OCI-LY1 (cell line): ENCODE data around the gene NPB.

Experiments
- H2AFZ ChIP-seq: fragments of 200-600 bp; sonication (generic), shearing (Covaris generic); 2 replicates; pipeline ENCODE4 v1.6.0; 2014; ENCODE audit warnings: antibody characterized with exemption, mild to moderate bottlenecking, low read length
- H3F3A ChIP-seq: fragments of 200-600 bp; sonication (generic), shearing (Covaris generic); 2 replicates; pipeline ENCODE4 v1.6.0; 2014; ENCODE audit warnings: mild to moderate bottlenecking, antibody characterized with exemption, low read length, moderate library complexity; ENCODE audit not compliant: insufficient read depth
- H3K27ac ChIP-seq: fragments of 200-600 bp; sonication (generic); 2 replicates; pipeline ENCODE4 v1.5.1; 2014; ENCODE audit warnings: low read length, mixed run types, mild to moderate bottlenecking, low read depth; ENCODE audit not compliant: poor library complexity, severe bottlenecking
- H3K27me3 ChIP-seq: fragments of 200-600 bp; sonication (generic); 2 replicates; pipeline ENCODE4 v1.6.0; 2014; ENCODE audit warnings: antibody characterized with exemption, mild to moderate bottlenecking, low read length, moderate library complexity; ENCODE audit not compliant: insufficient read depth
- H3K36me3 ChIP-seq: fragments of 200-600 bp; sonication (generic); 2 replicates; pipeline ENCODE4 v1.6.1; 2014; ENCODE audit warnings: mild to moderate bottlenecking, antibody characterized with exemption, low read length, moderate library complexity, mixed read lengths; ENCODE audit not compliant: insufficient read depth
- H3K4me1 ChIP-seq: fragments of 200-600 bp; sonication (generic); 2 replicates; pipeline ENCODE4 v1.5.1; 2014; ENCODE audit warnings: mild to moderate bottlenecking, low read length, moderate library complexity; ENCODE audit not compliant: insufficient read depth, severe bottlenecking
- H3K4me2 ChIP-seq: fragments of 200-600 bp; sonication (generic), shearing (Covaris generic); 2 replicates; pipeline ENCODE4 v1.6.1; 2014; ENCODE audit warnings: low read length
- H3K4me3 ChIP-seq: fragments of 200-600 bp; sonication (generic); 2 replicates; pipeline ENCODE4 v1.5.1; 2014; ENCODE audit warnings: low read length, low read depth, mild to moderate bottlenecking, mixed read lengths; ENCODE audit not compliant: poor library complexity, severe bottlenecking
- H3K79me2 ChIP-seq: fragments of 200-600 bp; shearing (Covaris generic); 2 replicates; pipeline ENCODE4 v1.6.1; 2016; ENCODE audit warnings: mixed run types, low read length, mixed read lengths; ENCODE audit not compliant: insufficient read depth
- H3K9ac ChIP-seq: fragments of 200-600 bp; sonication (generic), shearing (Covaris generic); 2 replicates; pipeline ENCODE4 v1.6.1; 2014; ENCODE audit warnings: mild to moderate bottlenecking, low read length, mixed read lengths
- H3K9me2 ChIP-seq: fragments of 200-600 bp; sonication (generic), shearing (Covaris generic); 2 replicates; pipeline ENCODE4 v1.6.1; 2014; ENCODE audit warnings: low read depth, mild to moderate bottlenecking, low read length, mixed read lengths
- H3K9me3 ChIP-seq: fragments of 200-600 bp; shearing (Covaris generic); 2 replicates; pipeline ENCODE4 v1.6.1; 2014; ENCODE audit warnings: low read length, mixed read lengths
- H4K20me1 ChIP-seq: fragments of 200-600 bp; sonication (generic), shearing (Covaris generic); 2 replicates; pipeline ENCODE4 v1.6.0; 2016; ENCODE audit warnings: mild to moderate bottlenecking, low read length; ENCODE audit not compliant: insufficient read depth
- EZH2 ChIP-seq: fragments of 200-600 bp; sonication (generic), shearing (Covaris generic); IDR thresholded peaks from 2 replicates; pipeline ENCODE4 v1.8.0; 2017; ENCODE audit warnings: borderline replicate concordance, mixed run types, mild to moderate bottlenecking, antibody characterized with exemption, low read length, moderate library complexity, mixed read lengths
- TF ChIP-seq, protein P1 (sequence below): fragments of 200-600 bp; sonication (generic), shearing (Covaris generic); IDR thresholded peaks from 2 replicates; pipeline ENCODE4 v1.5.1; 2017; ENCODE audit warnings: mild to moderate bottlenecking, antibody characterized with exemption, low read length, moderate library complexity, mixed read lengths

The NPB gene

DNA sequence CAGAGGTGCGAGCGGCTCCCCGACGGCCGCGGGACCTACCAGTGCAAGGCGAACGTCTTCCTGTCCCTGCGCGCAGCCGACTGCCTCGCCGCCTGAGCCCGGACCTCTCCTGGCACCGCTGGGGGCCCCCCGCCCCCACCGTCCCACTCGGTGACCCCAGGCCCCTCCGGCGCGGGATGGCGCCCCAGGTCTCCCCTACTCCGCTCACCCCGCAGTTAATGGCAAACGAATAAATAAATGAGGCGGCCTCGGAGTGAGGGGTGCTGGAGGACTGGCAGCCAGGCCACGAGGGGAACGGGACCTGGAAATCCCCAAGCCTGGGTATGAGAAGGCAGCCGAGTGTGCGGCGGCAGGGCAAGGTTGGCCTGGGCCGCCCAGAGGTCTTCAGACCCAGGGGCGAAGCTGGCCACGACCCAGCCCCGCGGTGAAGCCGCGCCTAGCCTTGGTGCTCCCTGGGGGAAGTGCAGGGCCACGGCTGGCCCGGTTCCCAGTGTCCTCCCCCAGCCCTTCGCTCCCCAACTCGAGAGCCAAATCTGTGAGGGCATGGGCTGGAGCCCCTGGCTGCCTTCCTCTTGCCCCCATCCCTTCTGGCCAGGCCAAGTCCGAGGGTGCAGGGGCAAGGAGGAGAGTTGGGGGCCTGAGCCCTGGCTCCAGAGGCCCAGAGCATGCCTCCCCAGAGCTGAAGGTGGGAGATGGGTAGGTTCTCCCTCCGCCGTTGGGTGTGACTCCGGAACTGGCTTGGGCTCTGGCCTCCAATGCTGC lies 796 bp downstream of the NPB start:
- H3K9me2 ChIP-seq: no peaks in the 10 kb centered on the region
- H3K27ac ChIP-seq: no peak overlapping the region
- peaks cover 4% of the 10 kb centered on the region; the same call in 1 of the 2 replicates for H3K27me3 ChIP-seq
- H3K4me2 ChIP-seq: peak overlapping the region; percentile 42; the same call in 1 of the 2 replicates
- no peaks in the 10 kb centered on the region for H3F3A ChIP-seq
- no peaks in the 10 kb centered on the region for H3K9me3 ChIP-seq
- H4K20me1 ChIP-seq: no peaks in the 10 kb centered on the region
- no peak overlapping the region for H2AFZ ChIP-seq
- H3K79me2 ChIP-seq: no peaks in the 10 kb centered on the region
- peaks cover 74% of the 10 kb centered on the region for H3K36me3 ChIP-seq
- no peak overlapping the region for H3K4me3 ChIP-seq
- peaks cover 9% of the 10 kb centered on the region for H3K4me1 ChIP-seq
- no peak overlapping the region for H3K9ac ChIP-seq
- no peak for TF ChIP-seq EZH2
- TF ChIP-seq, protein P1, sequence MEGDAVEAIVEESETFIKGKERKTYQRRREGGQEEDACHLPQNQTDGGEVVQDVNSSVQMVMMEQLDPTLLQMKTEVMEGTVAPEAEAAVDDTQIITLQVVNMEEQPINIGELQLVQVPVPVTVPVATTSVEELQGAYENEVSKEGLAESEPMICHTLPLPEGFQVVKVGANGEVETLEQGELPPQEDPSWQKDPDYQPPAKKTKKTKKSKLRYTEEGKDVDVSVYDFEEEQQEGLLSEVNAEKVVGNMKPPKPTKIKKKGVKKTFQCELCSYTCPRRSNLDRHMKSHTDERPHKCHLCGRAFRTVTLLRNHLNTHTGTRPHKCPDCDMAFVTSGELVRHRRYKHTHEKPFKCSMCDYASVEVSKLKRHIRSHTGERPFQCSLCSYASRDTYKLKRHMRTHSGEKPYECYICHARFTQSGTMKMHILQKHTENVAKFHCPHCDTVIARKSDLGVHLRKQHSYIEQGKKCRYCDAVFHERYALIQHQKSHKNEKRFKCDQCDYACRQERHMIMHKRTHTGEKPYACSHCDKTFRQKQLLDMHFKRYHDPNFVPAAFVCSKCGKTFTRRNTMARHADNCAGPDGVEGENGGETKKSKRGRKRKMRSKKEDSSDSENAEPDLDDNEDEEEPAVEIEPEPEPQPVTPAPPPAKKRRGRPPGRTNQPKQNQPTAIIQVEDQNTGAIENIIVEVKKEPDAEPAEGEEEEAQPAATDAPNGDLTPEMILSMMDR: no peak

DNA sequence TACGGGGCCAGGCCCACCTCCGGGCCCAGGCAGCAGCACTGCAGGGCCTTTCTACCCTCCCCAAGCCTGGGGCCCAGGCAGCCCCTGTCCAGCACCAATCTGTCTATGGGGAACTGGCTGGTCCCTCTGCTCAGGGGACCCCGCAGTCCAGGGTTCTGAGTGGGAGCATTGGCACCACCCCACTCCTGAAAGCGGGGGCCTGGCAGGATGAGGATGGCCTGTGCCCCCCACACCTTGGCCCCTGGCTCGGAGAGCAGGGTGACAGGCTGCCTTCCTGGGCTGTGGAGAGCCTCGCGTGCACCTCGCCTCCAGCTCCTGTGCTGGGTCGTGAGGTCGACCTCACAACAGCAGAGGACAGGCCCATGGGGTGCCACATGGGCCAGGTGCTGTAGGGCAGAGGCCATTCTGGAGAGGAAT lies 1.4 kb downstream of the NPB start:
- Histone ChIP-seq H3K36me3 (peaks cover 74% of the 10 kb centered on the region), H3K27ac (no peak overlapping the region), H3F3A (no peaks in the 10 kb centered on the region), H3K9me2 (no peaks in the 10 kb centered on the region), H4K20me1 (no peaks in the 10 kb centered on the region), H3K79me2 (no peaks in the 10 kb centered on the region), H3K4me1 (peaks cover 9% of the 10 kb centered on the region), H3K4me3 (no peak overlapping the region), H3K9me3 (no peaks in the 10 kb centered on the region), H3K27me3 (peaks cover 4% of the 10 kb centered on the region; the same call in 1 of the 2 replicates), H2AFZ (no peak overlapping the region), H3K9ac (no peak overlapping the region), H3K4me2 (no peak overlapping the region)
- TF ChIP-seq, protein P1: no peak
- no peak for TF ChIP-seq EZH2

DNA sequence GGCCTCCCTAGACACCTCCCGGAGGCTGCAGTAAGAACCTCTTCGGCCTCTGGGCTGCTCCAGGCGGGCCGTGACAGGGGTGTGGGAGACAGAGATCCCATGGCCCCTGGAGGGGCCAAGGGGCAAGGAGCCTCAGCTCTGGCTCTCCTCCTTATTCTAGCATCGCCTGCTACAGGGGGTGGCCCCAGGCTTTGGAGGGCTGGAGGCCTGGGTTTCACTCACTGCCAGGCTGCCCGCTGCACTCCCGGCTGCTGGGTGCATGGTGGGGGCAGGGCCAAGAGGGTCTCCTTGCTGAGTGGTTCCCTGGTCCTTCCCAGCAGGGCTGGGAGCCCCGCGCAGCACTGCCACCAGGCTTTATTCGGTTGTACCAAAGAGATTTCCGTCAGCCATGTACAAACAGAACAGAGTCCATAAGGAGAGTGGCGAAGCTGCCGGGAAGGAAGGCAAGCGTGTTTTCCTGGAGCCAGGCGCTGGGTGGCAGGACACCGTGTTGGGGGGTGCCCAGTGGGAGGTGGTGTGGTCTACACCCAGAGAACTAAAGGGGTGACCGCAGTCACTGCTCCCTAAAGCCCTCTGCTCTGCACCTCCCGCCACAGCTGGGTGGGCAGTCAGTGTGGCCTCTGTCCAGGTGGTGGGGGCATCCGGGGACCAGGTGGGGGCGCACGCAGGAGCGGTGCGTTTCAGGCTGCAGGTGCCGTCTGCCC lies 2.0 kb downstream of the NPB start:
- Histone ChIP-seq H3K27me3 (peaks cover 4% of the 10 kb centered on the region; the same call in 1 of the 2 replicates), H2AFZ (no peak overlapping the region), H4K20me1 (no peaks in the 10 kb centered on the region), H3K27ac (no peak overlapping the region), H3F3A (no peaks in the 10 kb centered on the region), H3K9me3 (no peaks in the 10 kb centered on the region), H3K4me3 (no peak overlapping the region), H3K79me2 (no peaks in the 10 kb centered on the region), H3K4me2 (no peak overlapping the region), H3K9ac (no peak overlapping the region), H3K36me3 (peaks cover 69% of the 10 kb centered on the region), H3K9me2 (no peaks in the 10 kb centered on the region), H3K4me1 (peaks cover 9% of the 10 kb centered on the region)
- TF ChIP-seq, protein P1: no peak
- no peak for TF ChIP-seq EZH2
